DND-41 (cell line): ENCODE results near the gene EYS.

Experiments
- ATAC-seq: fragments of 200-7000 bp; cut with Tn5 transposase; 3 replicates; pipeline ENCODE4 v1.9.1; 2021; ENCODE audit warnings: low read depth; ENCODE audit not compliant: insufficient read depth
- DNase-seq: peaks from one replicate; pipeline ENCODE4 v3.0.0-alpha.2; 2020
- H2AFZ ChIP-seq: 2 replicates; pipeline ENCODE4 v1.6.0; 2012; ENCODE audit warnings: low read depth, low read length
- H3K27ac ChIP-seq: 2 replicates; pipeline ENCODE4 v1.5.1; 2012; ENCODE audit warnings: low read length, inconsistent platforms
- H3K27me3 ChIP-seq: fragments of 200-600 bp; sonication (generic); 2 replicates; pipeline ENCODE4 v1.6.0; 2012; ENCODE audit warnings: low read length, mild to moderate bottlenecking, inconsistent platforms; ENCODE audit not compliant: insufficient read depth, poor library complexity
- H3K36me3 ChIP-seq: 2 replicates; pipeline ENCODE4 v1.5.1; 2012; ENCODE audit warnings: low read length, inconsistent platforms; ENCODE audit not compliant: insufficient read depth
- H3K4me1 ChIP-seq: 2 replicates; pipeline ENCODE4 v1.5.1; 2012; ENCODE audit warnings: mild to moderate bottlenecking, low read length; ENCODE audit not compliant: insufficient read depth
- H3K4me2 ChIP-seq: 2 replicates; pipeline ENCODE4 v1.6.0; 2012; ENCODE audit warnings: mild to moderate bottlenecking, moderate library complexity, low read length, inconsistent platforms; ENCODE audit not compliant: insufficient read depth
- H3K4me3 ChIP-seq, 2 experiments: fragments of 200-600 bp in 1 of 2; shearing (Covaris generic) in 1 of 2; 2 replicates each; pipeline ENCODE4 v1.5.1; 2012 to 2016; ENCODE audit warnings: inconsistent platforms in 2 of 2, low read length in 2 of 2, mild to moderate bottlenecking in 2 of 2, low read depth in 1 of 2, moderate library complexity in 1 of 2
- H3K79me2 ChIP-seq: 2 replicates; pipeline ENCODE4 v1.6.0; 2012; ENCODE audit warnings: low read length, inconsistent platforms; ENCODE audit not compliant: insufficient read depth
- H3K9ac ChIP-seq: 2 replicates; pipeline ENCODE4 v1.6.0; 2012; ENCODE audit warnings: low read depth, mild to moderate bottlenecking, inconsistent platforms, low read length, moderate library complexity
- H3K9me3 ChIP-seq: 2 replicates; pipeline ENCODE4 v1.5.1; 2012; ENCODE audit warnings: low read length, moderate library complexity, mild to moderate bottlenecking, inconsistent platforms; ENCODE audit not compliant: insufficient read depth, severe bottlenecking
- H4K20me1 ChIP-seq: 2 replicates; pipeline ENCODE4 v1.6.0; 2012; ENCODE audit warnings: low read length; ENCODE audit not compliant: insufficient read depth
- EZH2 ChIP-seq: IDR thresholded peaks from 3 replicates; pipeline ENCODE4 v1.6.1; 2012; ENCODE audit warnings: borderline replicate concordance, low read depth, mild to moderate bottlenecking, moderate library complexity, low read length, inconsistent platforms; ENCODE audit not compliant: severe bottlenecking
- TF ChIP-seq, protein P1 (sequence below): IDR thresholded peaks from 2 replicates; pipeline ENCODE4 v1.5.1; 2012; ENCODE audit warnings: borderline replicate concordance, low read length, moderate library complexity, mild to moderate bottlenecking; ENCODE audit not compliant: poor library complexity, severe bottlenecking; ENCODE audit errors: extremely low read depth

The EYS gene

DNA sequence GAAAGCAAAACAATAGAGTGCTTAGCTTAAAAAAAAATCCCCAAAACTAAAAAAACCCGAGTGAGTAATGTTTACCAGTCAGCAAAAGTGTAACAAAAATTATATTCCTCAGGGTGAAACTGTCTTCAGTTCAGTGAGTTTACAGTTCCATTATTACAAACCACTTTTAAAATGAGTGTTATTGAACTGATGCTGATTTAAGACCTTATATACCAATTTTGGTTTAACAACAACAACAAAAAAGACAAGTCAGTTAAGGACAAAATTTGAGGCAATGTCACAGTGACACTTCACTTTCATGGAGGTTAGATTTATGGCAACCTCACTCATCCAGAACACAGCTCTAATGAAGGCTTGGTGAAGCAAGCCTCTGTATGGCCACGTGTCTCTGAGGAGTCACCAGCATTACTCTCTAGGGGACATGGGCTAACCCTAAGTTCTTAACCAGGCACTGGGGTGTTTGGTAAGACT is 1440.6 kb downstream of the EYS start:
- Histone ChIP-seq H3K4me1 (no peaks in the 10 kb centered on the region), H3K27ac (no peak overlapping the region), H3K4me2 (no peak overlapping the region), H2AFZ (no peak overlapping the region), H4K20me1 (no peaks in the 10 kb centered on the region), H3K79me2 (no peaks in the 10 kb centered on the region), H3K9ac (no peak overlapping the region), H3K4me3 (no peak overlapping the region), H3K9me3 (no peaks in the 10 kb centered on the region), H3K36me3 (no peaks in the 10 kb centered on the region), H3K27me3 (no peaks in the 10 kb centered on the region)
- ATAC-seq (no peak), DNase-seq (no peak)
- TF ChIP-seq, protein P1, sequence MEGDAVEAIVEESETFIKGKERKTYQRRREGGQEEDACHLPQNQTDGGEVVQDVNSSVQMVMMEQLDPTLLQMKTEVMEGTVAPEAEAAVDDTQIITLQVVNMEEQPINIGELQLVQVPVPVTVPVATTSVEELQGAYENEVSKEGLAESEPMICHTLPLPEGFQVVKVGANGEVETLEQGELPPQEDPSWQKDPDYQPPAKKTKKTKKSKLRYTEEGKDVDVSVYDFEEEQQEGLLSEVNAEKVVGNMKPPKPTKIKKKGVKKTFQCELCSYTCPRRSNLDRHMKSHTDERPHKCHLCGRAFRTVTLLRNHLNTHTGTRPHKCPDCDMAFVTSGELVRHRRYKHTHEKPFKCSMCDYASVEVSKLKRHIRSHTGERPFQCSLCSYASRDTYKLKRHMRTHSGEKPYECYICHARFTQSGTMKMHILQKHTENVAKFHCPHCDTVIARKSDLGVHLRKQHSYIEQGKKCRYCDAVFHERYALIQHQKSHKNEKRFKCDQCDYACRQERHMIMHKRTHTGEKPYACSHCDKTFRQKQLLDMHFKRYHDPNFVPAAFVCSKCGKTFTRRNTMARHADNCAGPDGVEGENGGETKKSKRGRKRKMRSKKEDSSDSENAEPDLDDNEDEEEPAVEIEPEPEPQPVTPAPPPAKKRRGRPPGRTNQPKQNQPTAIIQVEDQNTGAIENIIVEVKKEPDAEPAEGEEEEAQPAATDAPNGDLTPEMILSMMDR, result no peak
- no peak for TF ChIP-seq EZH2

DNA sequence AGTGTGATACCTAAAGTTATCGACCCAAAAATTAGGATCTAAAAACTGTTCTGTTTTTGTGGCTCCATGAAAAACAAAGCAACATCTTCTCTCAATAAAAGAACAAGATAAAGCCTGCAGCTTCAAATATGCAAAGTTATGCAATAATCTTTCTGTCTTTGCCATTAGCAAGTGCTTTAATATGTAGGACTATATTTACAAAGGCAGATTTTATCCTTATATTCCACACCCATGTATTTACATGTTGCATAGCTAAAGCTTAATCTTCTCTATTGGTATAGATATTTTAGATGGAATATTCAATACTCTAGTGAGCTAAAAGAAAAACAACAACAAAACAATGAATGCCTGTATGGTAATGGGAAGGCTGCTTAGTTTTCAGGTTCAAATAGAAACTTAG is 1443.2 kb downstream of the EYS start:
- H3K4me3 ChIP-seq, result no peak overlapping the region
- H3K27me3 ChIP-seq, result no peaks in the 10 kb centered on the region
- H2AFZ ChIP-seq, result no peak overlapping the region
- no peaks in the 10 kb centered on the region for H3K4me1 ChIP-seq
- H3K79me2 ChIP-seq, result no peaks in the 10 kb centered on the region
- H4K20me1 ChIP-seq, result no peaks in the 10 kb centered on the region
- no peak overlapping the region for H3K4me2 ChIP-seq
- no peak for ATAC-seq
- no peak overlapping the region for H3K27ac ChIP-seq
- no peaks in the 10 kb centered on the region for H3K36me3 ChIP-seq
- no peak overlapping the region for H3K9ac ChIP-seq
- no peaks in the 10 kb centered on the region for H3K9me3 ChIP-seq
- no peak for DNase-seq
- TF ChIP-seq EZH2, result no peak
- TF ChIP-seq, protein P1, result no peak

DNA sequence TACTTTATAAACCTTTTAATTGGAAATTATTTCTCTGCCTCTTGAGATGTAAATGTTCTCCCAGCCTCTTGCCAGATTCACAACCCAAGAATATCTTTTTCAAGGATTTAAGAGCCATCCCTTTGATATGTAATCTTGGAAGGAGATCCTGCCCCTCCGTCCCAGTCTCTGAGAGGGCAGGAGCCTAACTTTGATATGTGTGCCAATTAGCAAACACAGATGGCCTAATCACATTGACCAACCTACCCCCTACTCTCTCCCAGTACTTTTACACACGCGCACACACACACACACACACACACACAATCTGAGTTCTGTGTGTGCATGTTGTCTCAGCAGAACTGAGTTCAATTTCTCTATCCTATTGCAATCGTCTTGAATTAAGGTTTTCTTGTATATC is 1447.7 kb downstream of the EYS start:
- TF ChIP-seq, protein P1, result no peak
- TF ChIP-seq EZH2, result no peak
- ATAC-seq (no peak), DNase-seq (no peak)
- no peaks in the 10 kb centered on the region for H3K4me1 ChIP-seq
- H3K27ac ChIP-seq, result no peak overlapping the region
- no peak overlapping the region for H3K9ac ChIP-seq
- H3K27me3 ChIP-seq, result no peaks in the 10 kb centered on the region
- H3K4me2 ChIP-seq, result no peak overlapping the region
- H3K36me3 ChIP-seq, result no peaks in the 10 kb centered on the region
- no peaks in the 10 kb centered on the region for H3K9me3 ChIP-seq
- no peaks in the 10 kb centered on the region for H4K20me1 ChIP-seq
- no peak overlapping the region for H2AFZ ChIP-seq
- H3K4me3 ChIP-seq, result no peak overlapping the region
- no peaks in the 10 kb centered on the region for H3K79me2 ChIP-seq

DNA sequence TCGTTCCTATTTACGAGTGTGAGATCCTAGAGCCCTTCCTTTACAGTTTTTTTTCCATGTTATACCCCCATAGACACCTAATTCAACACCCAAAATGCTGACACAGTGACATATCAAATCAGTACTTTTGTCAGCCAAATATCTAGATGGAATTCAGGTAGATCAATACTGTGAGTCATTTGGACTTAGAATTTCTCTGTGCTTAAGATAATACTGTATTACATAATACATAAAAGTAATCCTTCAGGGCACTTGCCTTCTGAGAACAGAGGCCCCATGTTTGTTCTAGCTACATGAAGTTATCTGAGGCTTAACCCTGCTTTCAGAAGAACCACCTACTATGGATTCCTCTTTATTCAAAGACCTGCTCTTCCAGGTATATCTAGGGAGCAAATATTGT is 1448.3 kb downstream of the EYS start:
- Histone ChIP-seq H3K9me3 (no peaks in the 10 kb centered on the region), H3K27ac (no peak overlapping the region), H3K9ac (no peak overlapping the region), H3K4me1 (no peaks in the 10 kb centered on the region), H3K36me3 (no peaks in the 10 kb centered on the region), H2AFZ (no peak overlapping the region), H3K79me2 (no peaks in the 10 kb centered on the region), H4K20me1 (no peaks in the 10 kb centered on the region), H3K4me2 (no peak overlapping the region), H3K4me3 (no peak overlapping the region), H3K27me3 (no peaks in the 10 kb centered on the region)
- ATAC-seq (no peak), DNase-seq (no peak)
- TF ChIP-seq, protein P1, result no peak
- no peak for TF ChIP-seq EZH2
